GM12891 (cell line): ENCODE measurements around the gene CPNE7.

Experiments used
- PAX5 ChIP-seq: IDR thresholded peaks from 2 replicates; pipeline ENCODE4 v1.6.1; 2011; ENCODE audit warnings: low read length, moderate library complexity, mild to moderate bottlenecking; ENCODE audit not compliant: insufficient read depth, severe bottlenecking
- POLR2A ChIP-seq: IDR thresholded peaks from 2 replicates; pipeline ENCODE4 v1.6.1; 2011; ENCODE audit warnings: low read depth, low read length, control low read depth
- POLR2AphosphoS5 ChIP-seq: IDR thresholded peaks from 2 replicates; pipeline ENCODE4 v1.6.1; 2011; ENCODE audit warnings: low read depth, low read length, control low read depth
- POU2F2 ChIP-seq: IDR thresholded peaks from 2 replicates; pipeline ENCODE4 v1.6.1; 2011; ENCODE audit warnings: low read depth, mild to moderate bottlenecking, control low read depth, low read length, moderate library complexity
- SPI1 ChIP-seq: IDR thresholded peaks from 2 replicates; pipeline ENCODE4 v1.6.1; 2011; ENCODE audit warnings: low read depth, low read length, control low read depth
- TAF1 ChIP-seq: IDR thresholded peaks from 2 replicates; pipeline ENCODE4 v1.6.1; 2011; ENCODE audit warnings: low read depth, low read length, control low read depth

DNA sequence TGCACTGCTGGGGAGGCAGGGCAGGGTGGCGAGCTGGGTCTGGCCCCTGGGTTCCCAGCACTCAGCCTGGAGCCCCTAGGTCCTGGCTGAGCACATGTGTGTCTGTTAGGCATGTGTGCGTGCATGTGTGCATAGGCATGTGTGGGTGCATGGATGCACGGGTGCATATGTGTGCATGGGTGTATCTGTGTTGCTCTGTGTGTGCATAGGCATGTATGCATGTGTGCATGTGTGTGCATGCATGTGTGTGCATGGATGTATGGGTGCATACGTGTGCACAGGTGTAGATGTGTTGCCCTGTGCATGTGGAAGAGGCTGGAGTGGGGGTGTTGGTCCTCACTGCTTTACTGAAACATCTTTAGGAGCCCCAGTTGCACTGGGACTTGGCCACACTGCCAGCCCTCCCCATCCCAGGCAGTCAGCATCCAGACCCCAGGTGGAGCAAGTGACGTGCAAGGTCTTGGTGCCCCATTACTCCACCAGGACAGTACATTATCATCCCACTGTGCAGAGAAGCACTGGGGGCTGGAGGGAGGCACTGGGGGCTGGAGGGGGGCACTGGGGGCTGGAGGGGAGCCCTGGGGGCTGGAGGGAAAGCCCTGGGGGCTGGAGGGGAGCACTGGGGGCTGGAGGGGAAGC, 27.5 kb downstream of the CPNE7 start:
- TF ChIP-seq POLR2AphosphoS5 (no peak), POLR2A (no peak), POU2F2 (no peak), TAF1 (no peak), PAX5 (no peak), SPI1 (no peak)
